H1 (cell line): ENCODE results near the gene FAM53B. TPM values are rescaled to one million over a fixed set of nuclear protein-coding genes. Genes with fewer than 3 reads are reported as not detected.

ENCODE experiments used
- CTCF ChIA-PET: fragments of 300-600 bp; sonication (Branson Sonifier 250); formaldehyde crosslinking; loops from one replicate; lab custom pipeline; 2021; ENCODE audit not compliant: partially characterized antibody; lab: Charles Lee
- POLR2A ChIA-PET: fragments of 300-600 bp; sonication (Branson Sonifier 250); formaldehyde crosslinking; loops from one replicate; lab custom pipeline; 2021; ENCODE audit warnings: inconsistent platforms; ENCODE audit not compliant: partially characterized antibody; lab: Charles Lee
- DNase-seq, 2 experiments: peaks; one replicate each; pipeline versions ENCODE4 v3.0.0 to v3.0.0-alpha.2; 2010 to 2022; ENCODE audit warnings: low spot score in 2 of 2, low read depth in 1 of 2, mixed read lengths in 1 of 2
- FAIRE-seq: peaks from 2 replicates; lab custom pipeline; 2011; peaks lifted over from hg19 to GRCh38; lab: Jason Lieb, UNC
- H2AFZ ChIP-seq: 2 replicates; pipeline ENCODE4 v1.8.1; 2012; ENCODE audit warnings: low read length, inconsistent platforms
- H2AK5ac ChIP-seq: 2 replicates; pipeline ENCODE4 v1.6.1; 2013; ENCODE audit warnings: low read depth, low read length
- H2BK120ac ChIP-seq: replicated peaks from 2 replicates; pipeline ENCODE3; 2013; ENCODE audit warnings: low read depth, low read length, inconsistent platforms
- H2BK12ac ChIP-seq: 2 replicates; pipeline ENCODE4 v1.6.1; 2013; ENCODE audit warnings: low read depth, low read length
- H2BK15ac ChIP-seq: 2 replicates; pipeline ENCODE4 v1.6.1; 2013; ENCODE audit warnings: low read length
- H2BK20ac ChIP-seq: 2 replicates; pipeline ENCODE4 v1.6.1; 2013; ENCODE audit warnings: low read length
- H2BK5ac ChIP-seq: 2 replicates; pipeline ENCODE4 v1.6.1; 2013; ENCODE audit warnings: low read depth, low read length
- H3K14ac ChIP-seq: 2 replicates; pipeline ENCODE4 v1.6.1; 2013; ENCODE audit warnings: inconsistent platforms; ENCODE audit not compliant: insufficient read length
- H3K18ac ChIP-seq: 2 replicates; pipeline ENCODE4 v1.6.1; 2013; ENCODE audit warnings: low read length; ENCODE audit errors: extremely low read depth
- H3K23ac ChIP-seq: 2 replicates; pipeline ENCODE4 v1.6.1; 2013; ENCODE audit warnings: inconsistent platforms; ENCODE audit not compliant: insufficient read length
- H3K23me2 ChIP-seq: 2 replicates; pipeline ENCODE4 v1.6.1; 2013; ENCODE audit warnings: low read depth, low read length
- H3K27ac ChIP-seq: 2 replicates; pipeline ENCODE4 v1.6.1; 2011; ENCODE audit warnings: low read depth, low read length, inconsistent platforms
- H3K27me3 ChIP-seq, 4 experiments: replicated peaks in 1 of 4; 1 replicate in 1 of 4; 2 replicates in 3 of 4; pipeline versions ENCODE4 v1.6.1 to v1.8.1; 2011 to 2013; ENCODE audit warnings: low read length in 3 of 4, mild to moderate bottlenecking in 3 of 4, inconsistent platforms in 2 of 4, mixed read lengths in 2 of 4, moderate library complexity in 1 of 4; ENCODE audit not compliant: control insufficient read depth in 3 of 4, insufficient read depth in 3 of 4; ENCODE audit errors: extremely low read depth in 1 of 4
- H3K36me3 ChIP-seq, 4 experiments: 2 replicates each; pipeline versions ENCODE4 v1.6.1 to v1.8.1; 2011 to 2013; ENCODE audit warnings: mild to moderate bottlenecking in 4 of 4, low read length in 3 of 4, moderate library complexity in 2 of 4, control low read depth in 1 of 4, inconsistent platforms in 1 of 4; ENCODE audit not compliant: insufficient read depth in 4 of 4, control insufficient read depth in 2 of 4
- H3K4ac ChIP-seq: replicated peaks from 2 replicates; pipeline ENCODE3; 2013; ENCODE audit warnings: low read length, low read depth, mixed read lengths, inconsistent platforms; ENCODE audit not compliant: insufficient read length
- H3K4me1 ChIP-seq, 4 experiments: replicated peaks in 1 of 4; 1 replicate in 1 of 4; 2 replicates in 3 of 4; pipeline versions ENCODE4 v1.6.1 to v1.8.1; 2011 to 2013; ENCODE audit warnings: low read length in 3 of 4, inconsistent platforms in 2 of 4, mixed read lengths in 1 of 4; ENCODE audit not compliant: insufficient read depth in 4 of 4, control insufficient read depth in 3 of 4
- H3K4me2 ChIP-seq, 2 experiments: 2 replicates each; pipeline versions ENCODE4 v1.6.1 to v1.8.1; 2011 to 2013; ENCODE audit warnings: low read depth in 2 of 2, low read length in 2 of 2, control low read depth in 1 of 2, inconsistent platforms in 1 of 2, mild to moderate bottlenecking in 1 of 2; ENCODE audit not compliant: insufficient read depth in 1 of 2
- H3K4me3 ChIP-seq, 4 experiments: fragments of 200-600, 300-600 bp in 1 of 4; sonication (generic), shearing (Covaris generic), sonication (Bioruptor Twin) in 1 of 4; 2 replicates each; pipeline versions ENCODE4 v1.5.1 to v1.8.1; 2011 to 2016; ENCODE audit warnings: low read length in 4 of 4, low read depth in 3 of 4, control low read depth in 2 of 4, inconsistent platforms in 2 of 4, mild to moderate bottlenecking in 2 of 4, mixed read lengths in 1 of 4, moderate library complexity in 1 of 4; ENCODE audit not compliant: insufficient read depth in 2 of 4; ENCODE audit errors: extremely low read depth in 1 of 4
- H3K56ac ChIP-seq: replicated peaks from 2 replicates; pipeline ENCODE3; 2013; ENCODE audit warnings: low read depth, mild to moderate bottlenecking, mixed read lengths, low read length, inconsistent platforms; ENCODE audit not compliant: insufficient read length
- H3K79me1 ChIP-seq: 2 replicates; pipeline ENCODE4 v1.6.1; 2013; ENCODE audit warnings: low read depth, low read length, control low read depth
- H3K79me2 ChIP-seq, 2 experiments: 2 replicates each; pipeline versions ENCODE4 v1.6.1 to v1.8.1; 2012 to 2013; ENCODE audit warnings: low read length in 2 of 2, mild to moderate bottlenecking in 2 of 2, inconsistent platforms in 1 of 2; ENCODE audit not compliant: insufficient read depth in 2 of 2, control insufficient read depth in 1 of 2
- H3K9ac ChIP-seq, 4 experiments: replicated peaks in 1 of 4; 1 replicate in 1 of 4; 2 replicates in 3 of 4; pipeline versions ENCODE4 v1.6.1 to v1.8.1; 2011 to 2013; ENCODE audit warnings: low read depth in 3 of 4, low read length in 3 of 4, control low read depth in 2 of 4, mild to moderate bottlenecking in 2 of 4, moderate library complexity in 2 of 4, inconsistent platforms in 1 of 4; ENCODE audit errors: extremely low read depth in 1 of 4
- H3K9me3 ChIP-seq, 2 experiments: 2 replicates each; pipeline versions ENCODE4 v1.6.1 to v1.8.1; 2012 to 2013; ENCODE audit warnings: mild to moderate bottlenecking in 2 of 2, moderate library complexity in 2 of 2, control low read depth in 1 of 2, inconsistent platforms in 1 of 2, low read depth in 1 of 2, low read length in 1 of 2, mixed read lengths in 1 of 2; ENCODE audit not compliant: insufficient read depth in 2 of 2
- H4K20me1 ChIP-seq, 2 experiments: replicated peaks in 1 of 2; 2 replicates each; pipeline versions ENCODE3 to v1.8.1; 2011 to 2013; ENCODE audit warnings: inconsistent platforms in 2 of 2, low read length in 2 of 2, mild to moderate bottlenecking in 1 of 2; ENCODE audit not compliant: insufficient read depth in 2 of 2, control insufficient read depth in 1 of 2
- H4K5ac ChIP-seq: 2 replicates; pipeline ENCODE4 v1.6.1; 2013; ENCODE audit warnings: low read length, low read depth, mixed read lengths, inconsistent platforms; ENCODE audit not compliant: insufficient read length
- H4K8ac ChIP-seq: 2 replicates; pipeline ENCODE4 v1.8.0; 2013; ENCODE audit warnings: mild to moderate bottlenecking, moderate library complexity, low read length, inconsistent platforms; ENCODE audit not compliant: insufficient read depth; ENCODE audit errors: extremely low read depth
- H4K91ac ChIP-seq: replicated peaks from 2 replicates; pipeline ENCODE3; 2013; ENCODE audit warnings: low read length, mixed read lengths, inconsistent platforms; ENCODE audit not compliant: insufficient read length
- ASH2L ChIP-seq: fragments of 200-600, 300-600 bp; sonication (generic); IDR thresholded peaks from one replicate; pipeline ENCODE4 v1.7.1; 2017; ENCODE audit warnings: low read length
- BRCA1 ChIP-seq: IDR thresholded peaks from 2 replicates; pipeline ENCODE4 v1.6.1; 2012; ENCODE audit warnings: low read depth, low read length, improper control_type of control experiment
- CHD2 ChIP-seq: IDR thresholded peaks from 2 replicates; pipeline ENCODE4 v1.6.1; 2012; ENCODE audit warnings: low read length, improper control_type of control experiment
- EZH2 ChIP-seq: fragments of 200-600 bp; sonication (generic); IDR thresholded peaks from 2 replicates; pipeline ENCODE4 v1.7.1; 2012; ENCODE audit warnings: low read depth, mild to moderate bottlenecking, moderate library complexity, low read length, inconsistent platforms; ENCODE audit not compliant: severe bottlenecking
- GTF2F1 ChIP-seq: IDR thresholded peaks from 2 replicates; pipeline ENCODE4 v1.6.1; 2012; ENCODE audit warnings: low read depth, low read length, improper control_type of control experiment, borderline replicate concordance
- KDM1A ChIP-seq: fragments of 200-600, 300-600 bp; sonication (generic); IDR thresholded peaks from 2 replicates; pipeline ENCODE4 v1.7.1; 2016; ENCODE audit warnings: mild to moderate bottlenecking, low read length, borderline replicate concordance
- KDM4A ChIP-seq: IDR thresholded peaks from one replicate; pipeline ENCODE4 v1.7.1; 2012; ENCODE audit warnings: low read depth, mild to moderate bottlenecking, moderate library complexity, low read length, inconsistent platforms; ENCODE audit not compliant: severe bottlenecking
- PHF8 ChIP-seq: fragments of 200-600 bp; sonication (generic); conservative IDR thresholded peaks from 2 replicates; pipeline ENCODE4 v1.7.1; 2012; ENCODE audit warnings: low read depth, mild to moderate bottlenecking, inconsistent platforms, low read length, moderate library complexity
- POLR2AphosphoS5 ChIP-seq: IDR thresholded peaks from 2 replicates; pipeline ENCODE4 v1.6.1; 2011; ENCODE audit warnings: low read depth, low read length
- SP1 ChIP-seq: IDR thresholded peaks from 2 replicates; pipeline ENCODE4 v1.6.1; 2011; ENCODE audit warnings: low read depth, low read length
- TCF12 ChIP-seq: IDR thresholded peaks from 2 replicates; pipeline ENCODE4 v1.6.1; 2011; ENCODE audit warnings: low read depth, mild to moderate bottlenecking, low read length
- USF2 ChIP-seq: IDR thresholded peaks from 2 replicates; pipeline ENCODE4 v1.6.1; 2011; ENCODE audit warnings: low read length, improper control_type of control experiment
- WGBS, 2 experiments: shearing (Covaris generic) in 1 of 2; methylation state at CpG; one replicate each; pipeline versions ENCODE4 v1.1.6 to v1.1.7; 2013 to 2015; ENCODE audit warnings: low lambda C conversion rate in 2 of 2, mixed read lengths in 2 of 2, inconsistent platforms in 1 of 2, low coverage in 1 of 2, missing lambda C conversion rate in 1 of 2; ENCODE audit not compliant: insufficient replicate concordance in 2 of 2, insufficient coverage in 1 of 2, insufficient read length in 1 of 2; ENCODE audit errors: extremely low coverage in 1 of 2, missing lambda C conversion rate in 1 of 2; 5-methylcytosine and 5-hydroxymethylcytosine counted together
- polyA plus RNA-seq, 7 experiments: library from polyadenylated mRNA; depleted of rRNA in 3 of 7; stranded (reverse) in 5 of 7; unstranded in 2 of 7; fragments of >200 nt in 5 of 7; fragments of 200-250 nt in 2 of 7; gene quantifications; 1 replicate in 5 of 7; 2 replicates in 1 of 7; 4 replicates in 1 of 7; pipeline versions ENCODE4 v1.2.1 to v1.2.3, GENCODE V29; 2011 to 2013; ENCODE audit warnings: missing spikeins in 2 of 7, mixed read lengths in 2 of 7
- total RNA-seq: library from RNA; stranded (reverse); fragmentation: NEBNext Ultra II Directional; extraction: Animal tissue kit (Norgen Biotek cat#: 25700); gene quantifications from 2 replicates; pipeline ENCODE4 v1.2.1, GENCODE V29; 2021
- TF ChIP-seq, protein P1 (sequence below): IDR thresholded peaks from 2 replicates; pipeline ENCODE4 v1.6.1; 2012; ENCODE audit warnings: inconsistent platforms

The FAM53B gene
- total and polyA plus RNA-seq, 2 of the 8 experiments (the other 6 are each of a cell fraction or from before 2014, with no cell fraction given), result 5.3 to 14.4 TPM

GRCh38 chr10:124715439-124715838 is 28.7 kb downstream of the FAM53B start:
- Histone ChIP-seq H3K18ac (no peak overlapping the region), H3K23ac (no peak overlapping the region), H3K79me2 (no peaks in the 10 kb centered on the region), H2BK5ac (no peak overlapping the region), H3K4me2 (no peak overlapping the region), H4K20me1 (peaks cover 2 to 4% of the 10 kb centered on the region in 2 experiments), H3K9me3 (no peaks in the 10 kb centered on the region), H3K36me3 (no peaks in the 10 kb centered on the region), H3K4me1 (peaks cover 0 to 1% (median 0%) of the 10 kb centered on the region in 4 experiments; a peak in 2 of 7 replicates), H2AFZ (no peak overlapping the region), H2BK120ac (no peak overlapping the region), H2BK15ac (no peak overlapping the region), H3K23me2 (no peaks in the 10 kb centered on the region), H3K14ac (no peak overlapping the region), H3K27me3 (no peaks in the 10 kb centered on the region), H4K5ac (no peak overlapping the region), H4K8ac (no peak overlapping the region), H3K4ac (no peak overlapping the region), H4K91ac (no peak overlapping the region), H3K27ac (no peak overlapping the region), H2AK5ac (no peak overlapping the region), H3K4me3 (no peak overlapping the region), H2BK12ac (no peak overlapping the region), H3K9ac (no peak overlapping the region), H3K79me1 (peaks cover 6% of the 10 kb centered on the region), H3K56ac (no peak overlapping the region), H2BK20ac (no peak overlapping the region)
- no peak for DNase-seq
- 68% methylated on average over 6 of the region's 6 CpGs; no CpG with 5 or more reads in 1 of the 2 experiments for WGBS, 2 experiments
- POLR2A ChIA-PET, result no interaction called here
- CTCF ChIA-PET, result interaction anchor here (0.6 to 4.5 kb wide), 6 partner anchors 11 to 502 kb away, joined by 3 to 31 read pairs (median 4); no protein-coding TSS in a partner anchor
- FAIRE-seq, result no peak
- no peak for TF ChIP-seq TCF12
- no peak for TF ChIP-seq GTF2F1
- TF ChIP-seq PHF8, result no peak
- TF ChIP-seq KDM4A, result no peak
- TF ChIP-seq SP1, result no peak
- TF ChIP-seq CHD2, result no peak
- TF ChIP-seq, protein P1, sequence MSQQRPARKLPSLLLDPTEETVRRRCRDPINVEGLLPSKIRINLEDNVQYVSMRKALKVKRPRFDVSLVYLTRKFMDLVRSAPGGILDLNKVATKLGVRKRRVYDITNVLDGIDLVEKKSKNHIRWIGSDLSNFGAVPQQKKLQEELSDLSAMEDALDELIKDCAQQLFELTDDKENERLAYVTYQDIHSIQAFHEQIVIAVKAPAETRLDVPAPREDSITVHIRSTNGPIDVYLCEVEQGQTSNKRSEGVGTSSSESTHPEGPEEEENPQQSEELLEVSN, result no peak
- no peak for TF ChIP-seq KDM1A
- no peak for TF ChIP-seq BRCA1
- TF ChIP-seq ASH2L, result no peak
- TF ChIP-seq POLR2AphosphoS5, result no peak
- no peak for TF ChIP-seq EZH2
- no peak for TF ChIP-seq USF2
